Measurements from ENCODE around the gene CHGA.

CHGA gene

GRCh38 chr14:92940543-92940942, 17.6 kb downstream of the CHGA start:
- no peak for TF ChIP-seq CTCF (IDR thresholded peaks at IDR 0.05; ENCODE audit: insufficient read depth, low read length, missing control alignments)
- no peak for DNase-seq (ENCODE audit: low read depth, low spot score)
- POLR2A ChIA-PET, result no interaction called here
- CTCF ChIA-PET, result no interaction called here
- H3K4me3 ChIP-seq (ENCODE audit: low read depth, low read length), result no peak overlapping the region

GRCh38 chr14:92941531-92941930, 18.6 kb downstream of the CHGA start:
- TF ChIP-seq CTCF (IDR thresholded peaks at IDR 0.05; ENCODE audit: insufficient read depth, low read length, missing control alignments), result no peak

GRCh38 chr14:92942136-92942535, 19.2 kb downstream of the CHGA start:
- CTCF ChIA-PET, result interaction anchor here (1.0 to 1.5 kb wide), 3 partner anchors 10 to 13 kb away, joined by 3 to 6 read pairs (median 4); no protein-coding TSS in a partner anchor
- POLR2A ChIA-PET, result no interaction called here
- H3K4me3 ChIP-seq (ENCODE audit: low read depth, low read length), result no peak overlapping the region
- no peak for DNase-seq (ENCODE audit: low read depth, low spot score)
- TF ChIP-seq CTCF (IDR thresholded peaks at IDR 0.05; ENCODE audit: insufficient read depth, low read length, missing control alignments), result no peak

More at GRCh38 chr14:92941531-92941930, 18.6 kb downstream of the CHGA start:
- ChIA-PET CTCF (interaction anchor here (1.0 to 1.5 kb wide), 3 partner anchors 10 to 13 kb away, joined by 3 to 6 read pairs (median 4); no protein-coding TSS in a partner anchor), POLR2A (no interaction called here)
- H3K4me3 ChIP-seq (ENCODE audit: low read depth, low read length), result no peak overlapping the region
- no peak for DNase-seq (ENCODE audit: low read depth, low spot score)

GRCh38 chr14:92942576-92942975, 19.6 kb downstream of the CHGA start:
- no peak overlapping the region for H3K4me3 ChIP-seq (ENCODE audit: low read depth, low read length)
- ChIA-PET CTCF (interaction anchor here (1.0 to 1.5 kb wide), 3 partner anchors 9 to 12 kb away, joined by 3 to 6 read pairs (median 4); no protein-coding TSS in a partner anchor), POLR2A (no interaction called here)
- no peak for DNase-seq (ENCODE audit: low read depth, low spot score)
- TF ChIP-seq CTCF (IDR thresholded peaks at IDR 0.05; ENCODE audit: insufficient read depth, low read length, missing control alignments), result no peak

- CTCF ChIA-PET, result interaction anchor here (1.1 to 1.3 kb wide), 2 partner anchors 12 to 195 kb away, joined by 3 read pairs; no protein-coding TSS in a partner anchor
- no peak for DNase-seq (ENCODE audit: low read depth, low spot score)
- no peak for TF ChIP-seq CTCF (IDR thresholded peaks at IDR 0.05; ENCODE audit: insufficient read depth, low read length, missing control alignments)
- POLR2A ChIA-PET, result no interaction called here
- H3K4me3 ChIP-seq (ENCODE audit: low read depth, low read length), result no peak overlapping the region
Measured at GRCh38 chr14:92942976-92943710, 20.2 kb downstream of the CHGA start.

- CTCF ChIA-PET, result interaction anchor here (1.1 to 1.3 kb wide), 3 partner anchors 10 to 194 kb away, joined by 3 read pairs; no protein-coding TSS in a partner anchor
- no peak for TF ChIP-seq CTCF (IDR thresholded peaks at IDR 0.05; ENCODE audit: insufficient read depth, low read length, missing control alignments)
- no peak for DNase-seq (ENCODE audit: low read depth, low spot score)
- H3K4me3 ChIP-seq (ENCODE audit: low read depth, low read length), result no peak overlapping the region
- POLR2A ChIA-PET, result no interaction called here
Measured at GRCh38 chr14:92943855-92944570, 21.1 kb downstream of the CHGA start.

All from AG04449 (cell line).